8988T (cell line): ENCODE results near the gene LPP.

Source experiments
- DNase-seq: peaks from one replicate; pipeline ENCODE4 v3.0.0; 2011

Gene LPP

DNA sequence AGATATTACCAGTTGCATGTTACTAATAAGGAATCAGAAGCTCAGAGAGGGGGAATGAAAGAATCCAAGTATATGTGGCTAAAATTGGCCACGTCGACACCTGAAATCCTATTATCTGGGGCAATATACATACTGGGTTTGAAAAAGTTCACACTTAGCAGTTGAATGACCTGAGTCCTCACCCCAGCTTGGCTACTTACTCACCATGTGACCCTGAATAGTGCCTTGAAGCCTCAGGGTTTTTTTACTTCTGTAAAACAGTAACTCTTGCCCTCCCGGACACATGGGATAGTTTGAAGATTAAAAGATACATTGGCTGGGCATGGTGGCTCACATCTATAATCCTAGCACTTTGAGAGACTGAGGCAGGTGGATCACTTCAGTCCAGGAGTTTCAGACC, 675.6 kb downstream of the LPP start:
- DNase-seq: no peak

DNA sequence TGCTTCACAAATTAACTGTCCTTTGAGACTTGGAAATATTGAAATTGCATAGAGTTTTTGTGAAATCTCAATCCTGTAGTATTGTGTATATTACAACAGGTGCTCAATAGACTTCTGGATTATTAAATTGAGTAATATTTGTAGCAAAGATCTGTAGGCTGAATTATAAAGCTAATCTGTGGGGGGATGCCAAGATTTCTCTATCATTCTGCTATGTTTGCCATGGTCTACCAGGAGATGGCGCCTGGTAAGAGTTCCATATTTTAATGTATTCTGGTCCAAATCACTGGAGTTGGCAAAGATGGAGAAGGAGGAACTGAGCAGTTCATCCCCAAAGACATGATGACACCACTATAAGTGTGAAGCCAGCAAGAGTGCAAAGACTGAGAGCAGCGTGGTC, 676.9 kb downstream of the LPP start:
- no peak for DNase-seq

DNA sequence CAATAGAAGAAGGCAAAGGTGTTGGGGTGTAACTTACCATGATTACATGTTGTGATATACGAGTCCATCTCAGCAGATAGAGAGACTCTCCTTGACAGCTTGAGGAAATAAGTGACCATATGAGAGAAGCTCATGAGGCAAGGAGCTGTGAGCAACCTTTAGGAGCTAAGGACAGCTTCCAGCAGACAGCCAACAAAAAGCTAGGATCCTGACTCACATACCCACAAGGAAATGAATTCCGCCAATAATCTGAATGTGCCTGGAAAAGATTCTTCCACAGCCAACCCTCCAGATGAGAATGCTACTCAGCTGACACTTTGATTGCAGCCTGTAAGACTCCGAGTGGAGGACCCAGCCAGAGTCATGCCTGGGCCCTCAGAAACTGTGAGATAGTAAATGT, 678.2 kb downstream of the LPP start:
- DNase-seq: no peak

DNA sequence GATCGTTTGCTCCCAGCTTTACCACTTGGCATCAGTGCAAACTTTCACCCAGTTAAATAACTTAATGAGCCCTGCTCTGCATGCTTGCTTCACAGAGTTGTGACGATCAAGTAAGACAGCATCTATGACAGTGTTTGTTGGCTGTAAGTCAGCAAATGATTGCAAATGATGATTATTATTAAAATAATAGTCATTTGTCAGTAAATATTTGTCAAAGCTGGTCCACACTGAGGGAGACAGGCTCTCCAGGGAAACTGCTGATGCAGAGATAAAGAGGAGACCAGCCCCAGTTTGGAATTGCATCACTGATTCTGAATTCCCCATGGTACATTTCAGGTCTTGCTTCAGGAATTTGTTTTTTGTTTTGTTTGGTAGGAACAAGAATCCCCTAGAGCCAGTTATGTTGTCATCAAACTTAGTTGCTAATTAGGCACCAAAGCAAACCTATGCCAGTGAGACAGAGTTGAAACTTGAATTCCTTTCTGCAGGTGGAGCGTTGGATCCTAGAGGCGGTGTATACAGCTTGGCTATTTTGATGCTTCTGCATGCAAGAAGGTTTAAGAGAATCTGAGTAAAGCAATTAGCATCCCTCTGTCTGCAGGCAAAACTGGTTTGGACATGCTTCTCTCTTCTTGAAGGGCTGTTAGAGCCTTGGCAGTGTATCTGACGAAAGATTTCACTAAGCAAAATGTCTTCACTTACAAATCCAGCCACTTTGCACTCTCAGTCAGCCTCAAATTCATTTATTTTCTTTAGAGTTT, 679.2 kb downstream of the LPP start:
- DNase-seq: no peak

DNA sequence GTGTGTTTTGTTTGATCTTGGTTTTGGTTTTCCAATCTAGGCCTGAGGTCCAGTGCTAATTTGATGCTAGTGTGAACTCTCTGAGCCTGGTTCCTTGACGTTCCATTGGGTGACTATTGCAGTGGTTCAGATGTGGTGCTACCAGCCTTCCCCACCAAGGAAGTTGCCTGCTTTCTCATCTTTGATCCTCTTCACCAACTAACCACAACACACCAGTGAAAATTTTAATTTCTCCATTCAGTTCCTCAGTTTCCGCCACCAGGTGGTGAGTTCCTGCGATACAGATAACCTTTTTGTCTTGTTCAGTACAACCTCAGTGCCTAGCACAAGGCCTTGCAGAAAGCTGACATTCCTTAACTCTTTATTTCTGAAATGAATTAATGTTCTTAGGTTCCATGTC, 680.4 kb downstream of the LPP start:
- no peak for DNase-seq

DNA sequence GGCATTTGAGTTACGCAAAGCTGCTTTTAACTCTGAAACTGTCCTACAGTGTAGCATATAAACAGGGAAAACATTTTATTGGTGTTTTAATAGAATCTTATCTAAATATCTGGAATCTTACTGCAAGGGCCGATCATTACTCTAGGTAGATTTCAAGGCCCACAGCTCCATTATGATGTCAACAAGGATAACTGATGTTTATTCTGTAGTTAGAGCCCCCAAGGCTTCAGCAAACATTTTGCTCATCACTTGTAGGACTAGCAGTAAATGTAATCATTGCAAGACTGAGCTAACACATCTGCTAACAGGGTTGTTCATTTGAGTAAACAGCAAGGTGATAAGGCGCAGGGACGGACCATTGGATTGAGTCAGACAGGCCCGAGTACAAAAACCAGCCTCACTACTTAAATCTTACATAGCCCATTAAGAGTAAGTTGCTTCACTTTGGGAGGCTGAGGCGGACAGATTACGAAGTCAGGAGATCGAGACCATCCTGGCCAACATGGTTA, 685.3 kb downstream of the LPP start:
- no peak for DNase-seq

DNA sequence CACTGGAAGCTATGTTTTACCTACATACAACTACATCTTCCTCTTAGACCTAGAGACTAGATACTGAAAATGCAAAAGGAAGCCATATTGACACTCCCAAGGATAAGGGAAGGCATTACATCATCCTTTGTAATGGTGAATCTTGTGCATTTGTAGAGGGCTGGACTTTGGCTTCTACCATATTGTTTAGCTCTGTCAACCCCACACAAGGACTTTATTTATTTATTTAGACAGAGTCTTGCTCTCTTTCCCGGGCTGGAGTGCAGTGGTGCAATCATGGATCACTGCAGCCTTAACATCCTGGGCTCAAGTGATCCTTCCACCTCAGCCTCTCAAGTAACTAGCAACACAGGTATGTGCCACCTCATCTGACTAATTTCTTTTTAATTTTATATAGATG, 686.3 kb downstream of the LPP start:
- DNase-seq: no peak

DNA sequence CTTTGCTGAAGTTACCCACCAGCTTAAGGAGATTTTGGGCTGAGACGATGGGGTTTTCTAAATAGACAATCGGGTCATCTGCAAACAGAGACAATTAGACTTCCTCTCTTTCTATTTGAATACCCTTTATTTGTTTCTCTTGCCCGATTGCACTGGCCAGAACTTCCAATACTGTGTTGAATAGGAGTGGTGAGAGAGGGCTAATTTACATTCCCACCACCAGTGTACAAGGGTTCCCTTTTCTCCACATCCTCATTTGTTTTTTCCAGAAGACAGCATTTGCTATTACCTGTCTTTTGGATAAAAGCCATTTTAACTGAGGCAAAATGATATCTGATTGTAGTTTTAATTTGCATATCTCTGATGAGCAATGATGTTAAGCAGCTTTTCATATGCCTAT, 687.9 kb downstream of the LPP start:
- DNase-seq: no peak

DNA sequence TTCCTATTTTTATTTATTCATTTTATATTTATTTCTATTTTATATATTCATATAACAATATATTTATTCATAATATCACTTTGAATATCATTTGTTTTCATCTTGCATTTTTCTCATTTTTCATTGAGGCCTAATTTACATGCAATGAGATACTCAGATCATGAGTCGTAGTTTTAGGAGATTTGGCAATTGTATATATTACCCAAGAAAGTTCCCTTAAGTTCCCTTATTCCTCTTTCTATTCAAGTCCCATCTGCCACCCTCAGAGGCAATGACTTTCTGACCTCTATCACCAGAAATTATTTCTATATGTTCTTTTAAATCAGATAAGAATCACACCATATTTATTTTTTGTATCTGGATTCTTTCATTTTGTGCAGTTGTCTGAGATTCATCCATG, 688.7 kb downstream of the LPP start:
- no peak for DNase-seq

DNA sequence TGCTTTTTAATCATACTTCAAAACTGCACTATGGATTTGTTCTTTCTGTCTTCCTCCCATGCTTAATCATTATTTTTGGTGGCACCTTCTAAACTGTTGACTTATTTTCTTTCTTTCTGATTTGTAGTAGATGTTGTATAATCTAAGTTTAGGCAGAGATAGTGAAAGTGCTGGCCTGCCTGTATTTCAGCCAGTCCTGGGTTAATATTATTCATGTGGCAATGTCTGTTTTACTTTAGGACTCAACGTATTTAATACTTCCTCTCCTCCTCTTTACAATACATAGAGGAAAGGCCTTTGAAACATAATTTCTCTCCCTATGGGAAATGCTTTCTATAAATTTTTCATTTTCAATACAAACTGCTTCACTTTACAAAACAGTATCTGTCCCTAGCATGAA, 690.1 kb downstream of the LPP start:
- no peak for DNase-seq

DNA sequence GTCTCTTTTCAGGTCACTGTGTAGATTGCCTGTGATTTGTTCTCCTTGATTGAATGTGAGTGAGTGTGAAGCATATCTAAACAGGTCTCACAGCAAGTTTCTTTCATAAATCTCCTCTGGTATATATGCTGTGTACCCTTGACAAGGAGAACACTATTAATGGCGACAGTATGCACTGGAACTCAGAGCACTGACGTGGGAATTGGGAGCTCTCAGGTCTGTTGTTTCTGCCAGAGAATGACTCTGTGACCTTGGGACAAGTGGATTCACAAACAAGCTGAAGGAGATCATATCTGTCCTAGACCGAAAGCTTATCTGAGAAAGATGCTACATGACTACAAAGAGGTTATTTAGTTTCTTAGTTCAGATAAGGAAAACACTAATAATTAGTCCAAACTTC, 691.6 kb downstream of the LPP start:
- no peak for DNase-seq

DNA sequence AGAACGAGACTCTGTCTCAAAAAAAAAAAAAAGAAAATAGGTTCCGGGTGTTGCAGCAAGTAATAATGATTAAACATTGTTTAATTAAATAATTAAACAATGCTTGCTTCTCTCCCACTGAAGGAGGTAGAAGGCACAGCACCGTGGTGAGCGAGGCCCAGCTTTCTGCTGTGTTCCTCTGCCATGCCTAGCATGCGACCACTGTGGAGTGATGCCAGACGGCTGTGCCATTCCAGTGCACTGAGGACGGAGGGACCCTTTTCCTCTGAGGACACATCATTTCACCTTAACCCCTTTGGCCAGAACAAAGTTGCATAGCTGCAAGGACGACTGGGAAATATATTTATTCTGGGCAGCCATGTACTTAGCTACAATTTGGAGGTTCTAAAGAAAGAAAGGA, 695.0 kb downstream of the LPP start:
- no peak for DNase-seq

DNA sequence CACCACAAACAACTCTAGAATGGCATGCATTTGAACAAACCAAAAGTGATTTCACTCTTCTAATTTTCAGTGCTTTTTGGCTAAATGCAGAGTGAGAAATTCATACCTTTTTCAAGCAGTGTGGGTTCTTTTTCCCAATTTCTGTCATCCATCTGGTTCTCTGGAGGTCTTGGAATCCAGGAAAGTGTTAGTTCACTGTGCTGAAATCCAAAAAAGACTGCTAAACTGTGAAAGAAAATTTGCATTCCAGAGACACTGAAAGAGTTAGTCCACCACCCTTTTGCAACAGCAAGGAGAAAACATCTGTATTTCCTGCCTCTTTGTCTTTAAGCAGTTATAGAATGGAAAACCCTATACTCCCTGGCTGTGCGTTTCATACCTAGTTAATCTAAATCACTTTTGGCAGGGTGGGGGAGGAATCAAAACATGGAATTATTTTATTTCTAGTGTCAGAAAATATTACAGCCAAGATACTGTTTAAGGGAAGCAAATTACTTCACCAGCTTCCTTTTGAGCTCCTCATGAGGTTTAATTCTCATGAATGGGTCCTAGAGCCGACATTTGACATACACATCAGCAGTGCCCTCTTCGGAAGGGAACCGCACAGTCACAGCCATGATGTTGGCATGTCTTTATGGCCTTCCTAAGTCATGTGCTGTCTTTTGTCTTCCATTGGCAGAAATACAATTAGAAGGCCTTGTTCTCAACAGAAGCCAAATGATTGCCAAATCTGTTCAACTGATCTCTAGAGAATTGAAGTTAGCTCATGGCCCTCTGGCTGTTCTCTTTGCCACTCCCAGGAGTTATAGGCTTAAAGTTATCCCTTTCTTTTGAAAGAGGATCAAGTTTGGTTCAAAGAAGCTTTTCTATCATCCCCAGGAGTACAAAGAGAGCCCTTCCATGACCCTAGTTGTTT, 700.2 kb downstream of the LPP start:
- no peak for DNase-seq

DNA sequence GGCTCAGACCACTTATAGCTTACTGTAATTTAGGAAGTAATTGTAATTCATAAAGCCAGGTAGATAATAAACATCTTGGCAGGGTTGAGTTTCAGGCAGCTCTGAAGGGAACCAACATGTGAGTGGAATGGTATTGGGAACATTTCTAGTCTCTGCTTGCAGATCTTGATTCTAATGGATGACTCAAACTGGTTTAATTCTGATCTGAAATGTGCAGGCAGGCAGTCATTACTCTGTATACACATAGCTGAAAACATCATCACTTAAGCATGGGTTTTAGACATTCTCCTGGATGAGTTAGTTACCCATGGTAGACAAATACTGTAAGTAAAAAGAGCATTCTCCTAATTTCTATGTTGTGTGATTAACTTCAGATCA, 700.8 kb downstream of the LPP start:
- DNase-seq: no peak

DNA sequence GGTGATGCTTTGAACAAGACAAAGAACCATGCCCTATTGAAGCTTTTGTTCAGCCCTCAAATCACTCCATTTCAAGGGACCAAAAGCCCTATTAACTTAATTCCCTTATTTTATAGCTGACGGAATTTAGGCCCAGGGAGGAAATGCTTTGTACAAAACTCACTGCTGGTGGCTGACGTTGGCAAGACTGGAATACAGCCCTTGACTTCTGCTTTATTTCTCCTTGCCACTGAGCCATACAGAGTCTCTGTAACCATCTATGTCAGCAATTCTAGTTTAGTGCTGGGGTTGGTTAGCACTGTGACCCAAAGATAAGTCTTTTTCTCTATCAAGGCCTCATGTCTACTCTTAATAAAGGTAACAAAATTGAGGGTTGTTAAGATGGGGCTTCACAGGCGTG, 701.7 kb downstream of the LPP start:
- no peak for DNase-seq

DNA sequence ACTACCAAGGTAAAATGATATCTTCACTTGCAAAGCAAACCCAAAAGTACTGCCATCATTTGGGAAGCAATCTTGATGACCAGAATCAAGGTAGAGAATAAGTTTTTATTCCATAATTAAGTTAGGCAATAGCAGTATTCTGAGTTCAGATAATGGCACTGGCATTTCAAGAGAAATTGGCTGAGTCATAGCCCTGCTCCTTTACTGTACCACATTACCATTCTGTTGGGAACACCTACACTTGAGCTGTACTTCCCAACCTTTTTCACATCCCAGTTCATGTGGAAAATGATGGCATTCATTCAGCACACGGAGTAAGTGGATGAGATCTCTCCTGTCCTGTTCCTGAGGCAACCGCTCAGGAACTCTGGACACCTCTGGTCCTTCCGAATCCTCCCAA, 706.2 kb downstream of the LPP start:
- no peak for DNase-seq

DNA sequence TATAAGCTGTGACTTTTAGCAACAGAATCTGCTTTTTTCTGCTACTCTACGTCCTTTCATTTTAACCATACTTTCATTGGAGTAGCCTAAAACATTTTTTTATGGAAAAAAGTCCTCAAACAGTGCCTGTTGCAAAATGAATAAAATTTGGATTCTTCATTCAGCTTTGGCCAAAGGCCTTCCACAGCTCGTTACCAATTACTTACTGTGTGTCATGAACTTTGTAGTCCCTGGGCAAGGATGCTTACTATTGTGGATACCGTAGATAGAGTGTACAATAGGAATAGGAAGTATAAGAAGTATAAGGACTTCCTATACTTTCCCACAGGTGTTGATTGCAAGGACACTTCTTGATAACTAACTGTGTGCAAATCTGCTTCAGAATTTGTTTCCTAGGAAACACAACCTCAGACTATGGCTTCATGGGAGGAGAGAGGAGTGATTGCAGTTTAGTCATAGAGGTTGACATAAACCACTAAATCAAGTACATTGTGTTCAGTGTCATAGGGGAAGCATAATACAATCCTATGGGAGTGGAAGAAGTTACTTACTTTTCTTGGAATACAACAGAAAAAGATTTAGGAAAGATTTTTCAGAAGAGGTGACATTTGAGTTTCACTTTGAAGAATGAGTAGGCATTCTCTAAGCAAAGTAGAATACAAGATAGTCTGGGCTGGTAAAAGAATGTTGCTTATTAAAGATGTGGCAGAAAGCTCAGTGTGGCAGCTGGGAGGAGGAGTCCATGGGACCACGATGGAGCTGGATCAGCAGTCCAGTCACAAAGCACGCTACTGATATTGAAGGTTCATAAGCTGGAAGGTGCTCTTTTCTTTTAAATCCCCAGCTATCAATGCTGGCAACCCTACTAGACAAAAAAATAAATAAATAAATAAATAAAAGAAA, 708.1 kb downstream of the LPP start:
- no peak for DNase-seq

DNA sequence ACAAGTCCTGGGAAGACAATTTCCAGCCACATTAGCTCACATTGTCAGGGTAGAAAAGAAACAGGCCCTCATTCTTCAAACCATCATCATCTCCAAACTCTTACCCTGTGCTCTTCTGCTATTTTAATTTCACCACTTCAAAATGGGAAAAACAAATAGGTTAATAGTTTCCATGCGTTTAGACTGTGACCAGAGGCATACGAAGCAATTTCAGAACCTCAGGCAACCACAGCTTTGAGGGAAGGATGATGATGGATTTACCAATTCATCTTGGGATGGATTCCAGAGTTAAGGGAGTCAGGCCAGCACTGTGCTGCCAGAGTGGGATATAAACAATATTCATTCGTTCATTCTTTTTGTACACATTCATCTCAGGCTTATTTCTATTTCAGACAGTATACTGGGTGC, 710.0 kb downstream of the LPP start:
- no peak for DNase-seq

DNA sequence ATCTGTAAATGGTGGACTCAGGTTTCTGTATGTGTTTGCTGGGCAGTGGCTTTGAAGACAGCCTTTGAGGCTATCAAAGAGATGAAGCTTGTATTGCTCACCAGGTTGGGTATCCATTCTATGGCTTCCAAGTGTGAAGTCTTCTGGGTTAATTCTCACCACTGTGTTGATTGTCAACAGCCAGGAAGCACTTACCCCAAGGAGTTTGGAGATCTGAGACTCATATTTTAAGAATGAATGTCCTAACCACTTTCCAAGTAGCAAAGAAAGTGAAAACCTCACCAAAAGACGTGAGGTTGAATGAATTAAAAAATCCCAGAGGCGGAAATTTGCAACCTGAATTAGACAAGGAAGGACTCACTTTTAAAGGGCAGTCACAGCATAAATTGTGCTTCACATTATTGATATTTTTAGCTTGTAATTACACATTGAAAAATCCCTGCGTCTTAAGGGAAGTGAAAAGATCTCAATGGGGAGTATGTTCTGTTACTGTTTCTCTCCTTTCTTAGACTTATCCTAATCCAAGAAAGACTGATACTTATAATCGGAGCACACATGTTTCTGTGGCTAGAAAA, 713.8 kb downstream of the LPP start:
- DNase-seq: no peak

DNA sequence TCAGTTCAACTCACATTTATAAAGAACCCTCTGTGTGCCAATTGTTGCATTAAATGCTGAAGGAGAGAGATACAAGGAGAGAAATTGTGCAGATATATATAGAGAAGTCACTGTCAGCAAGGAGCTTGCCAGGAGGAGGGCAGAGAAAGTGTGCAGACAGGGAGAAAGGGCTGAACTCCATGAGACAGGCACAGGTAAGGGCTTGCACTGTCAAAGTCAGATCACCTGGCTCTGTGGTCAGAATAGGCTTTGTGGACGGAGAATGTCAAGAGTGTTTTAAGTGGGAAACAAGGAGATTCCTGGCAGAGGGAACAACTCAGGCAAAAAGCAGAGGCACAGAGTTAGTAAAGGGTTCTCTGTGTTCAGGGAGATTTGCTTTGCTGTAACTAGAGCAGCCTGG, 714.8 kb downstream of the LPP start:
- no peak for DNase-seq

DNA sequence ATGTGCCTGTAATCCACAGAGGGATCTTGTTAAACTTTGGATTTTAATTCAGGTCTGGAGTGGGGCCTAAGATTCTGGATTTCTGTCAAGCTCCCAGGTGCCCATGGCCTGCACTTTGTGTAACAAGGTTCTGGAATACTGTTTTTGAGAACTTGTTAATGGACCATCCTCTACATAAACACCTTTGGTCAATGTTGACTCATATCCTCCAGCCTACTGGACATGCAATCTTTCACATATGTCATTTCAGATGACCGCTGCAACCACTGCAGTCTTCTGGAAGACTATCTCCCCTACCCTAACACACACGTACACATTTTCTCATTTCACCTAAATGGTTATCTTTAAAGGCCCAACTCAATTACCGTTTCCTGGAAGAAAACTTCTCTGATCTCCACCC, 715.7 kb downstream of the LPP start:
- DNase-seq: no peak

DNA sequence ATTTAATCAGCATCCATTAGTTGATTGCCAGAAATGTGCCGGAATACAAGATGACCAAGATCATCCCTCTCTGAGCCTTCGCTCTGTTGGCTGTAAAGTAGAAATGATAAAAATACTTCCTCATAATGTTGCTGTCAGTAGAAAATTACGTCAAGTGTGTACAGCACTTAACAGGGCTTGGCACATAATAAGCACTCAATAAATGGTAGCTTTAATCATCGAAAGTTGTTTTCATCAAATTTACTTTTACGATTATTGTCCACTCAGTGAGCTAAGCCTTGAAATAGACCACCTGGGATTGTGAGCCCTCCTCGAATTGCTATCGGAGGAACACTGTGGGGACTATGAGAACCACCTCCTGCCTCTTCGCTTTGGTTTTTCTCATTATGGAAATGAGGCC, 716.5 kb downstream of the LPP start:
- no peak for DNase-seq

DNA sequence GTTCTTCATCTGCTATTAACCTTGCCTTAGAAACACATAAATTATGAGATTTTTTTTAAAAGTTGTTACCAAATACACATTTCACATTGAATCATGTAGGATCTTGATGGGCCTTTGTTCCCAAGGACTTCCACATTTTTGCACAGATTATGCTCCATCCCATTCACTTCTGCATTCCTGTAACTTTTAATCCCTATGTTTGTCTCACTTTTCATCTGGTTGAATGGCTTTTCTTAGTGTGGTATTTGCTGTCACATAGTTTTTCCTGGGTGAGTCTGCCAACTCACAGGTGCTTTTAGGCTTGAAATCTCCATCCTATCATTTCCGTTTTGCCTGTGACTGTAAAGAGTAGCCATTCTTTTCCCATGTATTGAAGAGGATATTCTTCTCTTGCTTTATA, 720.6 kb downstream of the LPP start:
- no peak for DNase-seq
